GM23248 (cell line): Measurements from ENCODE around the gene EHMT1. TPM values are rescaled to one million over a fixed set of nuclear protein-coding genes. Genes with fewer than 3 reads are reported as not detected.
A peak's percentile ranks its signal among the peaks of the same experiment; 100 is the strongest.

Source experiments
- DNase-seq: peaks from one replicate; pipeline ENCODE4 v3.0.0-alpha.2; 2015
- H2AFZ ChIP-seq: fragments of 200-600 bp; sonication (generic); 2 replicates; pipeline ENCODE4 v1.6.1; 2016; ENCODE audit warnings: antibody characterized with exemption
- H3F3A ChIP-seq: fragments of 200-600 bp; sonication (generic); 2 replicates; pipeline ENCODE4 v1.6.1; 2016; ENCODE audit warnings: mild to moderate bottlenecking, antibody characterized with exemption, mixed run types; ENCODE audit not compliant: insufficient read depth
- H3K27ac ChIP-seq: fragments of 200-600 bp; sonication (generic); 2 replicates; pipeline ENCODE4 v1.5.1; 2016; ENCODE audit warnings: mild to moderate bottlenecking
- H3K27me3 ChIP-seq: fragments of 200-600 bp; sonication (generic); replicated peaks from 2 replicates; pipeline ENCODE4 v1.6.1; 2016; ENCODE audit warnings: mild to moderate bottlenecking; ENCODE audit not compliant: insufficient read depth
- H3K36me3 ChIP-seq: fragments of 200-600 bp; sonication (generic); 2 replicates; pipeline ENCODE4 v1.6.1; 2016; ENCODE audit warnings: low read depth, mild to moderate bottlenecking
- H3K4me1 ChIP-seq: fragments of 200-600 bp; sonication (generic); 2 replicates; pipeline ENCODE4 v1.6.1; 2016; ENCODE audit warnings: mild to moderate bottlenecking; ENCODE audit not compliant: insufficient read depth
- H3K4me2 ChIP-seq: fragments of 200-600 bp; sonication (generic); one replicate; pipeline ENCODE4 v1.6.1; 2016; ENCODE audit warnings: mild to moderate bottlenecking; ENCODE audit not compliant: unreplicated experiment
- H3K4me3 ChIP-seq: fragments of 200-600 bp; sonication (generic); 2 replicates; pipeline ENCODE4 v1.5.1; 2016; ENCODE audit warnings: mild to moderate bottlenecking
- H3K79me2 ChIP-seq: fragments of 200-600 bp; sonication (generic); 2 replicates; pipeline ENCODE4 v1.6.1; 2016; ENCODE audit warnings: mild to moderate bottlenecking; ENCODE audit not compliant: insufficient read depth
- H3K9ac ChIP-seq: fragments of 200-600 bp; sonication (generic); 2 replicates; pipeline ENCODE4 v1.6.1; 2016; ENCODE audit warnings: mild to moderate bottlenecking
- H3K9me2 ChIP-seq: fragments of 200-600 bp; sonication (generic); 2 replicates; pipeline ENCODE4 v1.6.1; 2016; ENCODE audit warnings: mixed run types, mild to moderate bottlenecking, moderate library complexity; ENCODE audit not compliant: insufficient read depth
- H3K9me3 ChIP-seq: fragments of 200-600 bp; sonication (generic); one replicate; pipeline ENCODE4 v1.6.1; 2017; ENCODE audit warnings: low read depth
- H4K20me1 ChIP-seq: fragments of 200-600 bp; sonication (generic); 2 replicates; pipeline ENCODE4 v1.6.0; 2016; ENCODE audit not compliant: insufficient read depth
- EZH2 ChIP-seq: fragments of 200-600 bp; sonication (generic); IDR thresholded peaks from 2 replicates; pipeline ENCODE4 v1.6.1; 2018; ENCODE audit warnings: antibody characterized with exemption, mild to moderate bottlenecking; ENCODE audit not compliant: insufficient read depth, poor library complexity, severe bottlenecking
- EZH2phosphoT487 ChIP-seq: fragments of 200-600 bp; sonication (generic); IDR thresholded peaks from 2 replicates; pipeline ENCODE4 v1.6.1; 2018; ENCODE audit warnings: antibody characterized with exemption, moderate library complexity, mild to moderate bottlenecking, low read depth; ENCODE audit not compliant: insufficient read depth
- WGBS, 2 experiments: methylation state at CpG; one replicate each; pipeline ENCODE4 v1.1.6; 2015 to 2017; ENCODE audit warnings: low lambda C conversion rate in 2 of 2, low coverage in 1 of 2; ENCODE audit errors: missing lambda C conversion rate in 2 of 2; 5-methylcytosine and 5-hydroxymethylcytosine counted together
- in situ Hi-C: fragments of 300-500 bp; cut with MboI; formaldehyde crosslinking; loops from 2 replicates; pipeline ENCODE4 v1.15.0; 2020
- polyA plus RNA-seq: library from polyadenylated mRNA; unstranded; fragments of >200 nt; fragmentation: Nextera tagmentation; extraction: Ambion mirVana; gene quantifications from 2 replicates; pipeline ENCODE4 v1.2.1, GENCODE V29; 2016
- total RNA-seq: library from RNA; depleted of rRNA; stranded (reverse); fragments of >200 nt; shearing (Covaris generic); gene quantifications from 2 replicates; pipeline ENCODE4 v1.2.3, GENCODE V29; 2014

The EHMT1 gene
- total and polyA plus RNA-seq, 2 experiments from 2014 or later = 26.8 to 31.0 TPM

DNA sequence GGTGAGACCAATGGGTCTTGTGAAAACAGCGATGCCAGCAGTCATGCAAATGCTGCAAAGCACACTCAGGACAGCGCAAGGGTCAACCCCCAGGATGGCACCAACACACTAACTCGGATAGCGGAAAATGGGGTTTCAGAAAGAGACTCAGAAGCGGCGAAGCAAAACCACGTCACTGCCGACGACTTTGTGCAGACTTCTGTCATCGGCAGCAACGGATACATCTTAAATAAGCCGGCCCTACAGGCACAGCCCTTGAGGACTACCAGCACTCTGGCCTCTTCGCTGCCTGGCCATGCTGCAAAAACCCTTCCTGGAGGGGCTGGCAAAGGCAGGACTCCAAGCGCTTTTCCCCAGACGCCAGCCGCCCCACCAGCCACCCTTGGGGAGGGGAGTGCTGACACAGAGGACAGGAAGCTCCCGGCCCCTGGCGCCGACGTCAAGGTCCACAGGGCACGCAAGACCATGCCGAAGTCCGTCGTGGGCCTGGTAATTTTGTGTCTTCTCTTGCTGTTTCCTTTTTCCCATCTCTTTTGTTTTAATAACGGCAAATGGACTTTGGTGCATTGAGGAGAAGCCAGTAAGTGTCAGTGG is 98.0 kb downstream of the EHMT1 start:
- Histone ChIP-seq H4K20me1 (no peaks in the 10 kb centered on the region), H3K4me1 (no peaks in the 10 kb centered on the region), H2AFZ (no peak overlapping the region), H3K79me2 (peaks cover 39% of the 10 kb centered on the region), H3F3A (peaks cover 8% of the 10 kb centered on the region), H3K9me2 (no peaks in the 10 kb centered on the region), H3K9me3 (no peaks in the 10 kb centered on the region), H3K4me2 (no peak overlapping the region), H3K27me3 (no peaks in the 10 kb centered on the region), H3K27ac (no peak overlapping the region), H3K36me3 (peaks cover 21% of the 10 kb centered on the region; the same call in 1 of the 2 replicates), H3K4me3 (no peak overlapping the region), H3K9ac (no peak overlapping the region)
- no peak for DNase-seq
- 95 to 96% methylated on average over 24 to 25 of the region's 25 CpGs for whole genome bisulfite sequencing, 2 experiments
- TF ChIP-seq EZH2phosphoT487 = no peak
- no peak for TF ChIP-seq EZH2
- in situ Hi-C loops = no loop called here

DNA sequence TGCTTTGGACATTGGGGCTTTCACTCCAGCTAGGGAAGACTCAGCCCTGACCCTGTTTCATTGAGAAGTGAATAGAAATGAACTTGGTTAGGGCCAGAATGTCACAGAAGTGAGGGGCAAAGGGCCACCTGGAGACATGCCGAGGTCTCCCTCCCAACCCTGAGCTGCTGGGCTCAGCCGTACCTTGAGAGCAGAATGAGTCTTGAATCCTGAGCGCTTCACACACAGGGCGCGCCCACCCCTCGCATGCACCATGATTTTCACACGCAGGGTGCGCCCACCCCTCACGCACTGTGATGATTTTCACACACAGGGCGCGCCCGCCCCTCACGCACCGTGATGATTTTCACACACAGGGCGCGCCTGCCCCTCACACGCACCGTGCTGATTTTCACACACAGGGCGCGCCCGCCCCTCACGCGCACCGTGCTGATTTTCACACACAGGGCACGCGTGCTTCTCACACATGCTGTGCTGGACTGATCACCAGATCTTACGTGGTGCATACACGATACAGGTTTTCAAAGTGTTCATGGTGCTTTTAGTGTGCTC is 99.0 kb downstream of the EHMT1 start:
- 97 to 99% methylated on average over 28 of the region's 28 CpGs for WGBS, 2 experiments
- H3F3A ChIP-seq = peaks cover 15% of the 10 kb centered on the region

DNA sequence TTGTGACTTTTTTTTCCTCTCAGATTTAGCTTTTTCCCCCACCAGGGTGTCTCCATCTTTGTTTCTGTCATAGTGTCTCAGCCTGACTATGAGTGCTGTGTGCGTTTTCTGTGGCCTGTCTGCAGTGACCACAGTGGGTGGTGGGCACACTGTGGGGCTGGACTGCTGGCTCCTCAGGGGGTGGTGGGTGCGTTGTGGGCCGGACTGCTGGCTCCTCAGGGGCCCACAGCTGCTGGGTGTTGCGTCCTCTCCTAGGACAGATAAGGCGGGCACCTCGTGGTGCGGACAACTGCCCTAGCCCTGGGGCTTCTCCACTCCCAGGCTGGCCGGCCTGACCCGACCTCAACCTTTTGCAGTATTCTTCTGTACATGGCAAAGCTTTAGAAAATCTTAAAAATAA is 100.4 kb downstream of the EHMT1 start:
- H3K4me3 ChIP-seq = no peak overlapping the region
- H3K9me3 ChIP-seq = no peaks in the 10 kb centered on the region
- H3K9me2 ChIP-seq = no peaks in the 10 kb centered on the region
- peaks cover 4% of the 10 kb centered on the region for H3K4me1 ChIP-seq
- TF ChIP-seq EZH2phosphoT487 = no peak
- no peak for TF ChIP-seq EZH2
- no peak overlapping the region for H3K27ac ChIP-seq
- H3K9ac ChIP-seq = no peak overlapping the region
- H3K79me2 ChIP-seq = peaks cover 43% of the 10 kb centered on the region
- H3K36me3 ChIP-seq = peaks cover 9% of the 10 kb centered on the region; the same call in 1 of the 2 replicates
- WGBS, 2 experiments = 91 to 92% methylated on average over 9 of the region's 9 CpGs
- no peaks in the 10 kb centered on the region for H4K20me1 ChIP-seq
- H2AFZ ChIP-seq = no peak overlapping the region
- peaks cover 20% of the 10 kb centered on the region for H3F3A ChIP-seq
- in situ Hi-C loops = no loop called here
- no peak for DNase-seq
- H3K4me2 ChIP-seq = no peak overlapping the region
- H3K27me3 ChIP-seq = no peaks in the 10 kb centered on the region

More for the DNA sequence above, 99.0 kb downstream of the EHMT1 start:
- Histone ChIP-seq H3K4me2 (no peak overlapping the region), H3K79me2 (peaks cover 44% of the 10 kb centered on the region), H3K4me3 (no peak overlapping the region), H3K9me2 (no peaks in the 10 kb centered on the region), H2AFZ (no peak overlapping the region), H3K9me3 (no peaks in the 10 kb centered on the region), H3K27me3 (no peaks in the 10 kb centered on the region), H4K20me1 (no peaks in the 10 kb centered on the region), H3K4me1 (no peaks in the 10 kb centered on the region), H3K36me3 (peaks cover 14% of the 10 kb centered on the region; the same call in 1 of the 2 replicates), H3K9ac (no peak overlapping the region), H3K27ac (no peak overlapping the region)
- in situ Hi-C loops = no loop called here
- no peak for TF ChIP-seq EZH2phosphoT487
- no peak for TF ChIP-seq EZH2
- no peak for DNase-seq

DNA sequence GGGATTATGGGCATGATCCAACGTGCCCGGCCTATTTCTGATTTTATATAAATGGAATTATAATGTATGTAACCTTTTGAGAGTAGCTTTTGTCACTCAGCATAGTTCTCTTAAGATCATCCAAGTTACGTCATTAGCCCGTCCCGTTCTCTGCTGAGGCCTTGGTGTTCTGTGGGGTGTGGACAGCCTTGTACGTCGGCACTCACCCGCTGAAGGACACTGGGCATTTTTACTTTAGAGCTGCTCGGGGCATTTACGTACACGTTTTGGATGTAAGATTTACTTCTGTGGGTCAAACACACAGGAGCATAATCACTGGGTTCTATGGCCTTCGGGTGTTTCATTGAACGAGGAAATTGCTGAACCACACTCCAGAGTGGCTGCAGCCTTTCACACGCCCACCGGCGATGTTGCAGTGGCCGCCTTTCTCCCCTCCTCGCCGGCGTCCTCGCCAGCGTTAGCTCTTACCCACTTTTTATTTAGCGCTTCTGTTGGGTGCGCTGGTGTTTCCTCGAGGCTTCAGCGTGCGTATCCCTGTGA is 101.8 kb downstream of the EHMT1 start:
- H3K9me3 ChIP-seq = no peaks in the 10 kb centered on the region
- H3K36me3 ChIP-seq = no peaks in the 10 kb centered on the region
- no peaks in the 10 kb centered on the region for H4K20me1 ChIP-seq
- WGBS, 2 experiments = 89 to 91% methylated on average over 26 to 27 of the region's 27 CpGs
- H3K9me2 ChIP-seq = no peaks in the 10 kb centered on the region
- in situ Hi-C loops = no loop called here
- no peak overlapping the region for H3K27ac ChIP-seq
- DNase-seq = peak; percentile 9
- no peak overlapping the region for H3K4me3 ChIP-seq
- H3K27me3 ChIP-seq = no peaks in the 10 kb centered on the region
- peaks cover 20% of the 10 kb centered on the region for H3F3A ChIP-seq
- H3K4me1 ChIP-seq = peaks cover 6% of the 10 kb centered on the region
- H3K9ac ChIP-seq = no peak overlapping the region
- no peak overlapping the region for H2AFZ ChIP-seq
- TF ChIP-seq EZH2 (no peak), EZH2phosphoT487 (no peak)
- H3K4me2 ChIP-seq = no peak overlapping the region
- peaks cover 43% of the 10 kb centered on the region for H3K79me2 ChIP-seq
